ENCODE measurements around the gene ZIC1. TPM values are rescaled to one million over a fixed set of nuclear protein-coding genes. Genes with fewer than 3 reads are reported as not detected.

ZIC1 gene
- total and polyA plus RNA-seq, 2 of the 4 experiments (the other 2 are of a cell fraction), result not detected

- in situ Hi-C loops (cut with MboI; ENCODE audit: low sequenced_read_pairs), result no loop called here
- Histone ChIP-seq H4K20me1 (ENCODE audit: insufficient read depth, low read length) (no peaks in the 10 kb centered on the region), H3K14ac (replicated peaks; ENCODE audit: low read depth, low read length) (no peak overlapping the region), H3K36me3 (ENCODE audit: control insufficient read depth, insufficient read depth, low read length) (no peaks in the 10 kb centered on the region), H3K4me1 (ENCODE audit: control insufficient read depth, insufficient read depth, low read length) (no peaks in the 10 kb centered on the region), H3K23ac (ENCODE audit: low read depth, low read length) (no peak overlapping the region), H4K91ac (ENCODE audit: insufficient read depth, low read depth, low read length) (no peak overlapping the region), H2AFZ (replicated peaks; ENCODE audit: low read length, poor library complexity) (no peak overlapping the region), H2AK5ac (ENCODE audit: low read depth, low read length) (no peak overlapping the region), H3K9me1 (ENCODE audit: insufficient read depth, low read length) (no peaks in the 10 kb centered on the region), H3K4ac (ENCODE audit: low read depth, low read length) (no peak overlapping the region), H2BK5ac (ENCODE audit: low read depth, low read length, poor library complexity, severe bottlenecking) (no peak overlapping the region), H3K9me3 (ENCODE audit: control insufficient read depth, insufficient read depth, low read length) (peaks cover 9% of the 10 kb centered on the region), H3K79me1 (ENCODE audit: low read depth in 1 of 2, low read length in 2 of 2) (no peaks in the 10 kb centered on the region), H3K27ac (ENCODE audit: insufficient read depth, low read length) (no peak overlapping the region), H3K18ac (ENCODE audit: low read depth, low read length) (no peak overlapping the region), H2BK15ac (ENCODE audit: low read depth, low read length) (no peak overlapping the region), H2BK120ac (ENCODE audit: low read depth, low read length) (no peak overlapping the region), H2AK9ac (replicated peaks; ENCODE audit: low read depth, low read length, poor library complexity) (no peak overlapping the region), H2BK20ac (ENCODE audit: low read depth, low read length) (no peak overlapping the region), H3K56ac (ENCODE audit: extremely low read depth, insufficient read depth, low read length) (no peak overlapping the region), H3K4me2 (ENCODE audit: low read depth, low read length) (no peak overlapping the region), H3K4me3 (ENCODE audit: insufficient read depth, low read depth, low read length) (no peak overlapping the region), H4K5ac (ENCODE audit: low read depth, low read length) (no peak overlapping the region), H3K9ac (ENCODE audit: low read depth, low read length) (no peak overlapping the region), H4K8ac (ENCODE audit: low read depth in 2 of 2, low read length in 2 of 2) (no peak overlapping the region), H3K27me3 (ENCODE audit: control insufficient read depth, insufficient read depth, low read length) (peaks cover 70% of the 10 kb centered on the region)
- DNase-seq (no peak), ATAC-seq (ENCODE audit: low read depth) (no peak)
- 0% methylated on average over 7 of the region's 12 CpGs; no CpG with 5 or more reads in 1 of the 2 experiments for WGBS, 2 experiments (ENCODE audit: extremely low coverage in 2 of 2, insufficient read length in 1 of 2)
- intact Hi-C loops (cut with micrococcal nuclease), result no loop called here
- POLR2A ChIA-PET (ENCODE audit: unreplicated experiment), result interaction anchor here (0.6 kb wide), 1 partner anchor 26 kb away, joined by 3 read pairs; no protein-coding TSS in a partner anchor
- no TSS peak for BruUV-seq (replicated peaks)
- dilution Hi-C loops (cut with HindIII; ENCODE audit: low sequenced_read_pairs, unreplicated experiment), result no loop called here
- CTCF ChIA-PET, result no interaction called here
- TF ChIP-seq CTCF (conservative IDR thresholded peaks at IDR 0.05; ENCODE audit: low read depth, low read length) (no peak), BHLHE40 (IDR thresholded peaks at IDR 0.05; ENCODE audit: low read depth, low read length) (no peak), POLR2A (IDR thresholded peaks at IDR 0.05; ENCODE audit: low read depth, low read length) (no peak), CHD1 (IDR thresholded peaks at IDR 0.05; ENCODE audit: low read depth, low read length) (no peak), MAFK (IDR thresholded peaks at IDR 0.05; ENCODE audit: low read depth, low read length) (no peak), MXI1 (IDR thresholded peaks at IDR 0.05; ENCODE audit: borderline replicate concordance, low read depth, low read length) (no peak), RFX5 (IDR thresholded peaks at IDR 0.05; ENCODE audit: low read depth, low read length) (no peak), NFE2L2 (IDR thresholded peaks at IDR 0.05; ENCODE audit: low read depth, low read length) (no peak), RAD21 (IDR thresholded peaks at IDR 0.05; ENCODE audit: low read length) (no peak), MAZ (IDR thresholded peaks at IDR 0.05; ENCODE audit: borderline replicate concordance, low read depth, low read length) (no peak), SMC3 (IDR thresholded peaks at IDR 0.05; ENCODE audit: low read depth, low read length) (no peak), FOS (IDR thresholded peaks at IDR 0.05; ENCODE audit: low read depth, low read length) (no peak), RCOR1 (IDR thresholded peaks at IDR 0.05; ENCODE audit: insufficient replicate concordance, low read length) (no peak), CEBPB (IDR thresholded peaks at IDR 0.05; ENCODE audit: low read depth, low read length) (no peak), ELK1 (IDR thresholded peaks at IDR 0.05; ENCODE audit: borderline replicate concordance, low read depth, low read length) (no peak)
Measured at GRCh38 chr3:147371140-147371539, 38.0 kb upstream of the ZIC1 start.

Data from IMR-90 (cell line).